Psoas muscle (tissue), 8 donors: Measurements from ENCODE around the gene CYP4F22. TPM values are rescaled to one million over a fixed set of nuclear protein-coding genes. Genes with fewer than 3 reads are reported as not detected.
A peak's percentile ranks its signal among the peaks of the same experiment; 100 is the strongest.

Experiments used
- ATAC-seq, 4 donors: fragments of 200-7000 bp; cut with Tn5 transposase; one replicate each; pipeline ENCODE4 v1.9.1; 2020; ENCODE audit warnings: moderate library complexity in 3 of 4, mild to moderate bottlenecking in 2 of 4
- DNase-seq, 2 donors: peaks; one replicate each; pipeline ENCODE4 v3.0.0-alpha.2; 2020
- H3K27ac ChIP-seq: fragments of 200-600 bp; one replicate; pipeline ENCODE4 v1.8.0; 2022
- H3K27me3 ChIP-seq, 3 donors: fragments of 200-600 bp in 1 of 3; one replicate each; pipeline versions ENCODE4 v1.6.1 to v1.8.0; 2013 to 2022; ENCODE audit warnings: low read length in 2 of 3, mild to moderate bottlenecking in 2 of 3, moderate library complexity in 1 of 3; ENCODE audit not compliant: insufficient read depth in 3 of 3
- H3K36me3 ChIP-seq, 2 donors: fragments of 200-600 bp in 1 of 2; one replicate each; pipeline versions ENCODE4 v1.6.1 to v1.8.0; 2013 to 2022; ENCODE audit warnings: low read depth in 1 of 2, mild to moderate bottlenecking in 1 of 2, moderate library complexity in 1 of 2; ENCODE audit not compliant: insufficient read depth in 1 of 2
- H3K4me1 ChIP-seq: fragments of 200-600 bp; one replicate; pipeline ENCODE4 v1.8.0; 2022
- H3K4me3 ChIP-seq: fragments of 200-600 bp; one replicate; pipeline ENCODE4 v1.8.0; 2022; ENCODE audit warnings: mild to moderate bottlenecking
- H3K9me3 ChIP-seq: fragments of 200-600 bp; one replicate; pipeline ENCODE4 v1.8.0; 2022
- WGBS, 3 donors: extraction: QIAGEN DNeasy Blood & Tissue Kit; methylation state at CpG; one replicate each; pipeline versions ENCODE4 v1.1.6 to v1.1.7; 2013; 5-methylcytosine and 5-hydroxymethylcytosine counted together
- intact Hi-C, 2 donors: fragments of 100-400 bp; cut with DNase I; formaldehyde crosslinking; loops; one replicate each; pipeline versions ENCODE4 v1.11.0 to v1.14.2; 2022
- polyA plus RNA-seq, 3 donors: library from polyadenylated mRNA; stranded (reverse); fragments of 200-250 nt; gene quantifications; one replicate each; pipeline ENCODE4 v1.2.3, GENCODE V29; 2013
- total RNA-seq, 4 donors: library from RNA; stranded (reverse); fragmentation: NEBNext Ultra II Directional in 2 of 4; extraction: Animal tissue kit (Norgen Biotek cat#: 25700) in 2 of 4; gene quantifications; one replicate each; pipeline versions ENCODE4 v1.2.1 to v1.2.4, GENCODE V29; 2021 to 2023
- TF ChIP-seq, protein P1 (sequence below): fragments of 200-600 bp; IDR thresholded peaks from one replicate; pipeline ENCODE4 v1.8.0; 2022; ENCODE audit warnings: antibody characterized with exemption
- donor health status: healthy with polysubstance abuse.
- donor health status: DM: no; HTN: no; CAD: no; lungs with moderate emphysema.
- donor health status: Bipolar disorder and iron deficiency.
- donor health status: healthy.
- donor health status: DM: yes; HTN: yes; CAD: no.
- donor health status: DM: no; HTN: no; CAD: no.
- donor health status: DM: no; HTN: no; CAD: no.
- donor health status: DM: yes; HTN: yes; CAD: no.

The CYP4F22 gene
- total and polyA plus RNA-seq, 7 donors = 0.04 to 0.30 (median 0.23) TPM; not detected in 3

DNA sequence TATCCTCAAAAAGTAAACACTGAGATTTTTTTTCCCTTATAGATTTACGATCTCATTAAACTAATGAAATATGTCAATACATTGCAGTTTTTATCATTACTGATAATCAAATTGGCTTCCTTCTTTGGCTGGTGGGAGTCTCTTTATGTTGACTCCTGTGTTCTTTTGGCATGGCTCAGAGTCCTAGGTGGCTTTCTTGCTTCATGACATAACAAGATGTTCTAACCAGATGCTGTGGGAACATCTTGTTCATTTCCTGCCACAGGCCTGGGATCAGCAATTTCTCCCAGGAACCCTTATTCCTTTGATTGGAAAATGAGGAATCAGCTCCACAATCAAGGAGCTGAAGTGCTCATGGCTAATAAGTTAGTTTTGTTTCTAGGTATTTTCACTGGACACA lies 13.2 kb upstream of the CYP4F22 start:
- DNase-seq (no peak), ATAC-seq (peak in 2 of 4 donors; percentile 45 to 64)
- Histone ChIP-seq H3K27me3 (peaks cover 0 to 5% (median 0%) of the 10 kb centered on the region in 3 donors), H3K27ac (no peak overlapping the region), H3K4me3 (no peak overlapping the region), H3K4me1 (no peaks in the 10 kb centered on the region), H3K9me3 (no peaks in the 10 kb centered on the region), H3K36me3 (no peaks in the 10 kb centered on the region)
- 72 to 87% (median 79%) methylated on average over 1 of the region's 1 CpG for WGBS, 3 donors
- TF ChIP-seq, protein P1, sequence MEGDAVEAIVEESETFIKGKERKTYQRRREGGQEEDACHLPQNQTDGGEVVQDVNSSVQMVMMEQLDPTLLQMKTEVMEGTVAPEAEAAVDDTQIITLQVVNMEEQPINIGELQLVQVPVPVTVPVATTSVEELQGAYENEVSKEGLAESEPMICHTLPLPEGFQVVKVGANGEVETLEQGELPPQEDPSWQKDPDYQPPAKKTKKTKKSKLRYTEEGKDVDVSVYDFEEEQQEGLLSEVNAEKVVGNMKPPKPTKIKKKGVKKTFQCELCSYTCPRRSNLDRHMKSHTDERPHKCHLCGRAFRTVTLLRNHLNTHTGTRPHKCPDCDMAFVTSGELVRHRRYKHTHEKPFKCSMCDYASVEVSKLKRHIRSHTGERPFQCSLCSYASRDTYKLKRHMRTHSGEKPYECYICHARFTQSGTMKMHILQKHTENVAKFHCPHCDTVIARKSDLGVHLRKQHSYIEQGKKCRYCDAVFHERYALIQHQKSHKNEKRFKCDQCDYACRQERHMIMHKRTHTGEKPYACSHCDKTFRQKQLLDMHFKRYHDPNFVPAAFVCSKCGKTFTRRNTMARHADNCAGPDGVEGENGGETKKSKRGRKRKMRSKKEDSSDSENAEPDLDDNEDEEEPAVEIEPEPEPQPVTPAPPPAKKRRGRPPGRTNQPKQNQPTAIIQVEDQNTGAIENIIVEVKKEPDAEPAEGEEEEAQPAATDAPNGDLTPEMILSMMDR = no peak
- intact Hi-C loops = no loop called here

GRCh38 chr19:15498156-15498858 lies 10.0 kb upstream of the CYP4F22 start:
- no peaks in the 10 kb centered on the region for H3K9me3 ChIP-seq
- no peak overlapping the region for H3K4me3 ChIP-seq
- H3K4me1 ChIP-seq = no peaks in the 10 kb centered on the region
- no peak for ATAC-seq
- WGBS, 3 donors = 53 to 67% (median 58%) methylated on average over 10 of the region's 10 CpGs
- no peak for DNase-seq
- peaks cover 0 to 13% (median 0%) of the 10 kb centered on the region in 3 donors for H3K27me3 ChIP-seq
- no peaks in the 10 kb centered on the region for H3K36me3 ChIP-seq
- TF ChIP-seq, protein P1 = no peak
- H3K27ac ChIP-seq = no peak overlapping the region
- intact Hi-C loops = no loop called here

- Histone ChIP-seq H3K9me3 (no peaks in the 10 kb centered on the region), H3K4me3 (no peak overlapping the region), H3K4me1 (no peaks in the 10 kb centered on the region), H3K36me3 (no peaks in the 10 kb centered on the region), H3K27ac (no peak overlapping the region), H3K27me3 (peaks cover 0 to 13% (median 0%) of the 10 kb centered on the region in 3 donors)
- intact Hi-C loops = no loop called here
- TF ChIP-seq, protein P1 = no peak
- 48 to 58% (median 48%) methylated on average over 6 of the region's 6 CpGs for WGBS, 3 donors
- no peak for DNase-seq
- ATAC-seq = no peak
These were observed 9.4 kb upstream of the CYP4F22 start for GRCh38 chr19:15498910-15499309.

- Histone ChIP-seq H3K4me3 (no peak overlapping the region), H3K36me3 (no peaks in the 10 kb centered on the region), H3K27ac (no peak overlapping the region), H3K9me3 (no peaks in the 10 kb centered on the region), H3K27me3 (peaks cover 0 to 34% (median 3%) of the 10 kb centered on the region in 3 donors), H3K4me1 (no peaks in the 10 kb centered on the region)
- intact Hi-C loops = no loop called here
- DNase-seq (no peak), ATAC-seq (no peak)
- TF ChIP-seq, protein P1 = no peak
- WGBS, 3 donors = 28 to 39% (median 32%) methylated on average over 1 of the region's 1 CpG
These were observed 6.7 kb upstream of the CYP4F22 start for GRCh38 chr19:15501596-15501995.

- no peaks in the 10 kb centered on the region for H3K9me3 ChIP-seq
- TF ChIP-seq, protein P1 = no peak
- no peaks in the 10 kb centered on the region for H3K4me1 ChIP-seq
- ATAC-seq = no peak
- no peak overlapping the region for H3K4me3 ChIP-seq
- no peak overlapping the region for H3K27ac ChIP-seq
- H3K36me3 ChIP-seq = no peaks in the 10 kb centered on the region
- WGBS, 3 donors = 31 to 53% (median 36%) methylated on average over 1 of the region's 1 CpG
- intact Hi-C loops = no loop called here
- H3K27me3 ChIP-seq = peaks cover 0 to 37% (median 7%) of the 10 kb centered on the region in 3 donors
- no peak for DNase-seq
These were observed 6.1 kb upstream of the CYP4F22 start for GRCh38 chr19:15502264-15502663.
